PC-9 (cell line): Measurements from ENCODE around the gene LANCL1. TPM values are rescaled to one million over a fixed set of nuclear protein-coding genes. Genes with fewer than 3 reads are reported as not detected.

Source experiments
- BruUV-seq: library from RNA; stranded (reverse); fragments of 400-500 nt; replicated peaks from 2 replicates; lab custom pipeline; 2021; lab: Mats Ljungman, UMichigan
- CTCF ChIA-PET: fragments of 300-600 bp; sonication (Branson Sonifier 250); formaldehyde crosslinking; loops from one replicate; lab custom pipeline; 2022; ENCODE audit warnings: antibody characterized with exemption; lab: Charles Lee
- POLR2A ChIA-PET: fragments of 300-600 bp; sonication (Branson Sonifier 250); formaldehyde crosslinking; loops from one replicate; lab custom pipeline; 2022; ENCODE audit warnings: antibody characterized with exemption; ENCODE audit not compliant: unreplicated experiment; lab: Charles Lee
- DNase-seq, 2 experiments: peaks; one replicate each; pipeline versions ENCODE4 v3.0.0 to v3.0.0-alpha.2; 2015 to 2022; ENCODE audit warnings: mixed read lengths in 1 of 2
- H2AFZ ChIP-seq: fragments of 200-600 bp; sonication (generic); 2 replicates; pipeline ENCODE4 v1.8.1; 2017; ENCODE audit warnings: antibody characterized with exemption
- H3F3A ChIP-seq: fragments of 200-600 bp; sonication (generic); 2 replicates; pipeline ENCODE4 v1.8.1; 2017; ENCODE audit warnings: antibody characterized with exemption, mild to moderate bottlenecking, low read depth; ENCODE audit not compliant: insufficient read depth
- H3K27ac ChIP-seq: fragments of 200-600 bp; sonication (generic); 2 replicates; pipeline ENCODE4 v1.6.1; 2016; ENCODE audit warnings: mixed run types
- H3K27me3 ChIP-seq: fragments of 200-600 bp; sonication (generic); 2 replicates; pipeline ENCODE4 v1.6.1; 2016; ENCODE audit warnings: low read depth, mixed run types; ENCODE audit not compliant: insufficient read depth
- H3K36me3 ChIP-seq: fragments of 200-600 bp; sonication (generic); 2 replicates; pipeline ENCODE4 v1.6.1; 2016; ENCODE audit warnings: low read depth, mixed run types
- H3K4me1 ChIP-seq: fragments of 200-600 bp; sonication (generic); replicated peaks from 2 replicates; pipeline ENCODE4 v1.6.1; 2016; ENCODE audit warnings: mixed run types; ENCODE audit not compliant: insufficient read depth
- H3K4me2 ChIP-seq: fragments of 200-600 bp; sonication (generic); 2 replicates; pipeline ENCODE4 v1.6.1; 2017; ENCODE audit warnings: mixed run types
- H3K4me3 ChIP-seq: fragments of 200-600 bp; sonication (generic); 2 replicates; pipeline ENCODE4 v1.6.1; 2016; ENCODE audit warnings: mixed run types
- H3K79me2 ChIP-seq: fragments of 200-600 bp; sonication (generic); 2 replicates; pipeline ENCODE4 v1.6.1; 2017; ENCODE audit warnings: low read depth, mixed run types
- H3K9me2 ChIP-seq: fragments of 200-600 bp; sonication (generic); 2 replicates; pipeline ENCODE4 v1.8.1; 2017; ENCODE audit warnings: mild to moderate bottlenecking; ENCODE audit not compliant: insufficient read depth
- H3K9me3 ChIP-seq: fragments of 200-600 bp; sonication (generic); 2 replicates; pipeline ENCODE4 v1.8.1; 2016; ENCODE audit warnings: low read depth; ENCODE audit not compliant: insufficient read depth
- H4K20me1 ChIP-seq: fragments of 200-600 bp; sonication (generic); 2 replicates; pipeline ENCODE4 v1.8.1; 2017; ENCODE audit not compliant: insufficient read depth
- CTCF ChIP-seq: fragments of 200-600 bp; sonication (generic); conservative IDR thresholded peaks from 2 replicates; pipeline ENCODE4 v1.6.1; 2017; ENCODE audit warnings: mixed run types, antibody characterized with exemption, mild to moderate bottlenecking, moderate library complexity
- EZH2 ChIP-seq: fragments of 200-600 bp; sonication (generic); IDR thresholded peaks from 2 replicates; pipeline ENCODE4 v1.8.0; 2017; ENCODE audit warnings: antibody characterized with exemption, low read depth
- intact Hi-C: fragments of 100-400 bp; cut with micrococcal nuclease; formaldehyde crosslinking; loops from one replicate; pipeline ENCODE4 v1.10.0; 2022; ENCODE audit not compliant: unreplicated experiment
- total RNA-seq: library from RNA; stranded (reverse); gene quantifications from 2 replicates; pipeline ENCODE4 v1.2.3, GENCODE V29; 2021

LANCL1 gene
- total RNA-seq, 1 experiment from 2014 or later: 33.7 TPM

- no peak overlapping the region for H3K4me3 ChIP-seq
- no peak for DNase-seq
- no peaks in the 10 kb centered on the region for H3K27me3 ChIP-seq
- CTCF ChIA-PET: no interaction called here
- H3F3A ChIP-seq: no peaks in the 10 kb centered on the region
- POLR2A ChIA-PET: no interaction called here
- BruUV-seq: no TSS peak
- no peak overlapping the region for H2AFZ ChIP-seq
- no peak overlapping the region for H3K27ac ChIP-seq
- intact Hi-C loops: no loop called here
- TF ChIP-seq CTCF (no peak), EZH2 (no peak)
- no peaks in the 10 kb centered on the region for H3K36me3 ChIP-seq
- H3K9me2 ChIP-seq: no peaks in the 10 kb centered on the region
- H3K4me1 ChIP-seq: no peaks in the 10 kb centered on the region
- H4K20me1 ChIP-seq: no peaks in the 10 kb centered on the region
- H3K79me2 ChIP-seq: no peaks in the 10 kb centered on the region
- H3K4me2 ChIP-seq: no peak overlapping the region
- H3K9me3 ChIP-seq: no peaks in the 10 kb centered on the region
Measured at GRCh38 chr2:210460322-210461227, 16.0 kb downstream of the LANCL1 start.

GRCh38 chr2:210459880-210460279 is 16.7 kb downstream of the LANCL1 start:
- TF ChIP-seq EZH2 (no peak), CTCF (no peak)
- no peaks in the 10 kb centered on the region for H3K9me3 ChIP-seq
- H3K4me3 ChIP-seq: no peak overlapping the region
- no peaks in the 10 kb centered on the region for H3K27me3 ChIP-seq
- ChIA-PET POLR2A (no interaction called here), CTCF (no interaction called here)
- H3F3A ChIP-seq: no peaks in the 10 kb centered on the region
- intact Hi-C loops: no loop called here
- H4K20me1 ChIP-seq: no peaks in the 10 kb centered on the region
- H3K9me2 ChIP-seq: no peaks in the 10 kb centered on the region
- no peaks in the 10 kb centered on the region for H3K36me3 ChIP-seq
- H3K27ac ChIP-seq: no peak overlapping the region
- H3K79me2 ChIP-seq: no peaks in the 10 kb centered on the region
- DNase-seq: no peak
- no peak overlapping the region for H2AFZ ChIP-seq
- H3K4me2 ChIP-seq: no peak overlapping the region
- H3K4me1 ChIP-seq: no peaks in the 10 kb centered on the region
- BruUV-seq: no TSS peak

- ChIA-PET CTCF (no interaction called here), POLR2A (no interaction called here)
- Histone ChIP-seq H3K9me2 (no peaks in the 10 kb centered on the region), H3K4me3 (no peak overlapping the region), H3K4me1 (no peaks in the 10 kb centered on the region), H3F3A (no peaks in the 10 kb centered on the region), H2AFZ (no peak overlapping the region), H3K36me3 (no peaks in the 10 kb centered on the region), H4K20me1 (no peaks in the 10 kb centered on the region), H3K27me3 (no peaks in the 10 kb centered on the region), H3K9me3 (no peaks in the 10 kb centered on the region), H3K79me2 (no peaks in the 10 kb centered on the region), H3K27ac (no peak overlapping the region), H3K4me2 (no peak overlapping the region)
- intact Hi-C loops: no loop called here
- no TSS peak for BruUV-seq
- TF ChIP-seq CTCF (no peak), EZH2 (no peak)
- no peak for DNase-seq
Measured at GRCh38 chr2:210459407-210459806, 17.2 kb downstream of the LANCL1 start.
